ENCODE results near the gene CREB1.

The CREB1 gene

GRCh38 chr2:207514451-207514850, 15.3 kb upstream of the CREB1 start:
- Histone ChIP-seq H3K36me3 (no peaks in the 10 kb centered on the region), H4K20me1 (no peaks in the 10 kb centered on the region), H3K27me3 (no peaks in the 10 kb centered on the region), H3K9ac (no peak overlapping the region), H3K27ac (no peak overlapping the region), H3K4me2 (no peak overlapping the region), H3K9me3 (no peaks in the 10 kb centered on the region), H3K4me3 (no peak overlapping the region), H3K4me1 (no peaks in the 10 kb centered on the region)
- no peak for TF ChIP-seq Cebpa-rat (IDR thresholded peaks at IDR 0.05)

DNA sequence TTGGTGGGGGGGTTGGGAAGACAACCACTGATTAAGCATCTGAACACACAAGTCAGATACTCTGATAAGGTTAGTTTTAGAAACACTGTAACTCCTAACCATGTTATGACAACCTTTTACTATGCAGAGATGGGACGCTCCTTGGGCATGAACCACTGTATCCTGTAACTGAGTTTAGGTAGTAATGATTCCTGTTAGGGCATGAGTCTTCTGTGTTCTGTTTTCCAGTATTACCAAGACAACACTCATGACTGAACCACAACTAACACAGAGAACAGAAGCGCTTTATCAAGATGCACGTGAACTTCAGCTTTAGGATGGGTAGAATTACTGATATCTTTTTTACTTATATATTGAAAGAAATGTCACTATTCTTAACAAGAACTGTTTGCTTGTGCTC, 14.1 kb upstream of the CREB1 start:
- no peaks in the 10 kb centered on the region for H4K20me1 ChIP-seq
- H3K4me1 ChIP-seq, result no peaks in the 10 kb centered on the region
- no peaks in the 10 kb centered on the region for H3K9me3 ChIP-seq
- no peak for TF ChIP-seq Cebpa-rat (IDR thresholded peaks at IDR 0.05)
- H3K36me3 ChIP-seq, result no peaks in the 10 kb centered on the region
- H3K4me2 ChIP-seq, result no peak overlapping the region
- H3K9ac ChIP-seq, result no peak overlapping the region
- H3K27me3 ChIP-seq, result no peaks in the 10 kb centered on the region
- H3K27ac ChIP-seq, result no peak overlapping the region
- no peak overlapping the region for H3K4me3 ChIP-seq

- no peaks in the 10 kb centered on the region for H4K20me1 ChIP-seq
- H3K4me1 ChIP-seq, result no peaks in the 10 kb centered on the region
- no peak overlapping the region for H3K27ac ChIP-seq
- no peak overlapping the region for H3K4me2 ChIP-seq
- H3K4me3 ChIP-seq, result no peak overlapping the region
- no peaks in the 10 kb centered on the region for H3K9me3 ChIP-seq
- TF ChIP-seq Cebpa-rat (IDR thresholded peaks at IDR 0.05), result no peak
- H3K36me3 ChIP-seq, result no peaks in the 10 kb centered on the region
- H3K27me3 ChIP-seq, result no peaks in the 10 kb centered on the region
- no peak overlapping the region for H3K9ac ChIP-seq
Measured at GRCh38 chr2:207516206-207516605, 13.6 kb upstream of the CREB1 start.

DNA sequence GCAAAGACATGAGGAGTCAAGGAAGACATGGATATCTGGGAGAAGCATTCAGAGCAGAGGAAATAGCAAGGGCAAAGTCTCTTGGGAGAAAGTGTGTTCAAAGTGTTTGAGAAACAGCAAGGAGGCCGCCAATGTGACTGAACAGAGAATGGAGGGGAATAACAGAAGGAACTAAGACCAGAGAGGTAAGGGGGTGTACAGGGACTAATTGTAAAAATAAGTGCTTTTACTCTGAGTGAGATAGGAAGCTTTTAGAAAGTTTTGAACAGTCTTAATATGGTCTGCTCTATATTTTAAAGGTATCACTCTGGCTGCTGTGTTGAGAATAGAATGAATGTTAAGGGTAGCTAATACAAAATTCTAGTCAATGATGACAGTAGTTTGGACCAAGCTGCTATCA, 6.8 kb upstream of the CREB1 start:
- Histone ChIP-seq H3K4me1 (peaks cover 8% of the 10 kb centered on the region; the same call in 1 of the 2 replicates), H3K9me3 (no peaks in the 10 kb centered on the region), H3K27ac (no peak overlapping the region), H3K4me3 (no peak overlapping the region), H3K4me2 (no peak overlapping the region), H4K20me1 (no peaks in the 10 kb centered on the region), H3K9ac (no peak overlapping the region), H3K36me3 (no peaks in the 10 kb centered on the region), H3K27me3 (no peaks in the 10 kb centered on the region)
- TF ChIP-seq Cebpa-rat (IDR thresholded peaks at IDR 0.05), result no peak

DNA sequence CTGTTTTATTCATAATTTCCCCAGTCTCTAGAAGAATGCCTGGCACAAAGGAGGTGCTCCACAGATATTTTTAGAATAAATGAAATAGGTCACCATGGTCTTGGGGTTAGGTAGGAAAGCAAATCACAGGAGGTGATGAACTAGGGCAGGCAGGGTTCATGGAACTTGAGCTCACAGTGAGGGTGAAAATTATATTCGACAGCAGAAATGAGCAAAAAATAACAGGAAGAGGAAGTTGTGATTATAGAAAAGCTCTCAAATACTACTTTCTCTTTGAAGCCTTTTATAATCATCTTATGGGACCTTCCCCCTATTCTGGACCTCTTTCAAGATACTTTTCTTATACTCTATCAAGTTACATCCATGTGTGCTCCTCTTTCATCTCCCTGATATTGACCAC, 4.5 kb upstream of the CREB1 start:
- H3K4me1 ChIP-seq, result peaks cover 20% of the 10 kb centered on the region
- H4K20me1 ChIP-seq, result no peaks in the 10 kb centered on the region
- H3K9me3 ChIP-seq, result no peaks in the 10 kb centered on the region
- no peak overlapping the region for H3K9ac ChIP-seq
- H3K36me3 ChIP-seq, result no peaks in the 10 kb centered on the region
- H3K4me2 ChIP-seq, result peak overlapping the region; percentile 23; the same call in 1 of the 2 replicates
- H3K4me3 ChIP-seq, result no peak overlapping the region
- H3K27ac ChIP-seq, result no peak overlapping the region
- H3K27me3 ChIP-seq, result no peaks in the 10 kb centered on the region
- no peak for TF ChIP-seq Cebpa-rat (IDR thresholded peaks at IDR 0.05)

- Histone ChIP-seq H3K27me3 (no peaks in the 10 kb centered on the region), H3K9me3 (no peaks in the 10 kb centered on the region), H3K36me3 (no peaks in the 10 kb centered on the region), H3K4me3 (peak overlapping the region; percentile 87), H3K9ac (peak overlapping the region; percentile 95), H3K4me2 (peak overlapping the region; percentile 97), H3K27ac (peak overlapping the region; percentile 97), H4K20me1 (peaks cover 36% of the 10 kb centered on the region), H3K4me1 (peaks cover 43% of the 10 kb centered on the region)
- no peak for TF ChIP-seq Cebpa-rat (IDR thresholded peaks at IDR 0.05)
Measured at GRCh38 chr2:207528980-207529329, 807 bp upstream of the CREB1 start.

GRCh38 chr2:207530160-207531031, 634 bp downstream of the CREB1 start:
- no peak for TF ChIP-seq Cebpa-rat (IDR thresholded peaks at IDR 0.05)
- peaks cover 52% of the 10 kb centered on the region for H3K4me1 ChIP-seq
- peak overlapping the region; percentile 97 for H3K27ac ChIP-seq
- no peaks in the 10 kb centered on the region for H3K9me3 ChIP-seq
- H4K20me1 ChIP-seq, result peaks cover 49% of the 10 kb centered on the region
- H3K4me2 ChIP-seq, result peak overlapping the region; percentile 89
- no peaks in the 10 kb centered on the region for H3K27me3 ChIP-seq
- H3K4me3 ChIP-seq, result peak overlapping the region; percentile 87
- H3K9ac ChIP-seq, result peak overlapping the region; percentile 97
- H3K36me3 ChIP-seq, result peaks cover 7% of the 10 kb centered on the region; the same call in 1 of the 2 replicates

- no peak for TF ChIP-seq Cebpa-rat (IDR thresholded peaks at IDR 0.05)
- Histone ChIP-seq H3K4me3 (peak overlapping the region; percentile 87), H3K27ac (peak overlapping the region; percentile 97), H3K27me3 (no peaks in the 10 kb centered on the region), H4K20me1 (peaks cover 55% of the 10 kb centered on the region), H3K9me3 (peaks cover 2% of the 10 kb centered on the region; the same call in 1 of the 2 replicates), H3K4me2 (peak overlapping the region; percentile 89), H3K4me1 (peaks cover 49% of the 10 kb centered on the region), H3K36me3 (peaks cover 16% of the 10 kb centered on the region), H3K9ac (peak overlapping the region; percentile 97)
Measured at GRCh38 chr2:207531032-207531952, 1.5 kb downstream of the CREB1 start.

DNA sequence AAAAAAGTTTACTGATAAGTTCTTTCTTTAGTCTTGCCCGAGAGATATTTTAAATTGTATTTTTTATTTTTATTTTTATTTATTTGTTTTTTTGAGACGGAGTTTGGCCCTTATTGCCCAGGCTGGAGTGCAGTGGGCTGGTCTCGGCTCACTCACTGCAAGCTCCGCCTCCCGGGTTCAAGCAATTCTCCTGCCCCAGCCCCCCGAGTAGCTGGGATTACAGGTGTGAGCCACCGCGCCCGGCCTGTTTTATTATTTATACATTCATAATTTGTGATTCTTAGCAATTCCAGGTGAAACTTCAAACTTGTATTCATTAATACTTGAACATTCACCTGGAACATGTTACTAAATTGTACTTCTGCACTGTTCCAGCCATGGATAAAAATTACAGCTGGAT, 2.9 kb downstream of the CREB1 start:
- H3K9ac ChIP-seq, result no peak overlapping the region; the same call in 1 of the 2 replicates
- no peak overlapping the region for H3K27ac ChIP-seq
- H3K4me3 ChIP-seq, result no peak overlapping the region
- peaks cover 29% of the 10 kb centered on the region for H3K36me3 ChIP-seq
- H3K27me3 ChIP-seq, result no peaks in the 10 kb centered on the region
- TF ChIP-seq Cebpa-rat (IDR thresholded peaks at IDR 0.05), result no peak
- peaks cover 5% of the 10 kb centered on the region; the same call in 1 of the 2 replicates for H3K9me3 ChIP-seq
- H3K4me2 ChIP-seq, result peak overlapping the region; percentile 89
- peaks cover 49% of the 10 kb centered on the region for H3K4me1 ChIP-seq
- H4K20me1 ChIP-seq, result peaks cover 69% of the 10 kb centered on the region

All from BLaER1 (cell line).